ENCODE data around the gene METAP1D.

Gene METAP1D

DNA sequence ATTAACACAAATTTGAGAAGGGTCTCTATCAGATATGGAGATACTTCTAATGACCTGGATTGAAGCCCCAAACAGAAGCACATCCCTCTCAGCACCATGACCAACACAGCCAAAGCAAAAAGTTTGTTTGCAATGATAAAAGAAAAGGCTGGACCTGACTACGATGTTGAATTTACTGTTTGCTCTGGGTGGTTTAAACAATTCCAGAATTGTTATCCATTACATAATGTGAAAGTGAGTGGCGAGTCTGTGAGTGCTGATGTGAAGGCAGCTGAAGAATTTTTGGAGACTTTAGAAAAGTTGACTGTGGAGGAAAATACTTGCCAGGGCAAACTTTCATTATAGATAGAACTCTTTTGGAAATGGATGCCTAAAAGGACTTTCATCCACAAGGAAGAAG lies 120.4 kb downstream of the METAP1D start:
- Histone ChIP-seq H3K4me3 (no peak overlapping the region), H3K9ac (no peak overlapping the region), H3K27me3 (no peaks in the 10 kb centered on the region), H3K4me1 (no peaks in the 10 kb centered on the region), H3K27ac (no peak overlapping the region), H4K20me1 (no peaks in the 10 kb centered on the region), H3K9me3 (no peaks in the 10 kb centered on the region), H3K4me2 (no peak overlapping the region), H3K36me3 (no peaks in the 10 kb centered on the region)
- TF ChIP-seq Cebpa-rat (IDR thresholded peaks at IDR 0.05): no peak

DNA sequence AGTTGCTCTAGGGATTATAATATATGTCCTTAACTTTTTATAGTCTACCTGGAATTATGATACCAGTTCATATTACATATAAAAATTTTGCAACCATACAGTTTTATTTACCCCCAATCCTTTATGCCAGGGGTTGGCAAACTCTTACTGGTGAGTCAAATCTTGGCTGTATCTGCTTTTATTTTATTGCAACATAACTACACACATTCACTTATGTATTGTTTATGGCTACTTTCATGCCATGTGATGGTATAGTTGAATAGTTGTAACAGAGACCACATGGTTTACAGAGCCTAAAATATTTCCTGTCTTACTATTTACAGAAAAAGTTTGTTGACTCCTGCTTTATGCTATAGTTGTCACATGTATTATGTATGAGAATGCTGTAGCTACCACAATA lies 128.7 kb downstream of the METAP1D start:
- Histone ChIP-seq H3K4me3 (no peak overlapping the region), H4K20me1 (no peaks in the 10 kb centered on the region), H3K9me3 (no peaks in the 10 kb centered on the region), H3K4me2 (no peak overlapping the region), H3K4me1 (no peaks in the 10 kb centered on the region), H3K27me3 (no peaks in the 10 kb centered on the region), H3K9ac (no peak overlapping the region), H3K27ac (no peak overlapping the region), H3K36me3 (no peaks in the 10 kb centered on the region)
- TF ChIP-seq Cebpa-rat (IDR thresholded peaks at IDR 0.05): no peak

DNA sequence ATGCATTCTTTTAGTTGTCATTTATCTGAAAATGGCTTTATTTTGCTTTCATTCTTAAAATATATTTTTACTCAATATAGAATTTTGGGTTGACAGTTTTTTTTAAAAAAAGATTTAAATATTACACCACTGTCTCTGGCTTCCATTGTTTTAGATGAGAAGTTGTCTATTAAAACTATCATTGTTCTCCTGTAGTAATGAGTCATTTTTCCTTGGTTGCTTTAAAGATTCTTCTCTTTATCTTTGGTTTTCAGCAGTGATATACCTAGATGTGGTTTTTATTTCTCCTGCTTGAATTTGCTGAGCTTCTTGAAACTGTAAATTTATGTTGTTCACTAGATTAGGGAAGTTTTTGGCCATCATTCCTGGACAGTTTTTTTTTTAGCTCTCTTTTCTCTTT lies 129.7 kb downstream of the METAP1D start:
- no peaks in the 10 kb centered on the region for H3K9me3 ChIP-seq
- no peaks in the 10 kb centered on the region for H4K20me1 ChIP-seq
- no peaks in the 10 kb centered on the region for H3K4me1 ChIP-seq
- H3K27me3 ChIP-seq: no peaks in the 10 kb centered on the region
- no peak overlapping the region for H3K4me2 ChIP-seq
- no peaks in the 10 kb centered on the region for H3K36me3 ChIP-seq
- H3K9ac ChIP-seq: no peak overlapping the region
- no peak for TF ChIP-seq Cebpa-rat (IDR thresholded peaks at IDR 0.05)
- no peak overlapping the region for H3K27ac ChIP-seq
- H3K4me3 ChIP-seq: no peak overlapping the region
